ENCODE data around the gene TEX2.
A peak's percentile ranks its signal among the peaks of the same experiment; 100 is the strongest.

Gene TEX2

DNA sequence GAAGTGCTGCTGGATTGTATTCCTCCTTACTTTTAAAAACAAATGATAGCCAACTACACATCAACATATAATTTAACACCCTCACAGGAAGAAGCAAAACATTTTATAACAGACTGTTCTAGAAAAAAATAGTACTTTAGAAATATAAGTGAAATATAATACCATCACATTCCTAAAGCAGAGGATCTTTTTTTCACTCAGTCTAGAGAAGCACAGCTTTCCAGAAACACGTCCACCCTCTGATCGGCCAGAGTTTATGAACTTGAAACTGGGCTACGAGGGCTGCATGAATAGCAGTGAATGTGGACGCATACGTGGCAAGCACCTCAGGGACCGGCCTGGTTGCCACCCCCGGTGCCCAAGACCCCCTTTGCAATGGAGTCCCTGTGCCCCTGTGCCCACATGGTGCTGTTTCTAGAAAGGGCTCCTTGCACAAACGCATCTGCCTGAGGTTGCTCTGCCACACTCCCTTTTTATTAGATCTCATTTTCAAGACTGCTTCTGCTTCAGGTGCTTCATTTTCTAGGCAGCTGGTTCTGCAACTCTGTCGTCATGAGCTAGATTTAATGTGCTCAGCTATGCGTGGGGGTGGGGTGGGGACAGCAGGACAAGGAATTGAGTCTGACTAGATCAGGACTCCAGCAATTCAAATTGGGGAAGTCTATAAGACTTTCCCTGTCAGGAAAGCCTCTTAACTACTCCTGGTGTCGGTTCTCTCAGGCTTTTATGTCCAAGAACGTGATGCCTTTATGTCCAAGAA, 104.0 kb downstream of the TEX2 start:
- no peak for DNase-seq (ENCODE audit: low spot score)

DNA sequence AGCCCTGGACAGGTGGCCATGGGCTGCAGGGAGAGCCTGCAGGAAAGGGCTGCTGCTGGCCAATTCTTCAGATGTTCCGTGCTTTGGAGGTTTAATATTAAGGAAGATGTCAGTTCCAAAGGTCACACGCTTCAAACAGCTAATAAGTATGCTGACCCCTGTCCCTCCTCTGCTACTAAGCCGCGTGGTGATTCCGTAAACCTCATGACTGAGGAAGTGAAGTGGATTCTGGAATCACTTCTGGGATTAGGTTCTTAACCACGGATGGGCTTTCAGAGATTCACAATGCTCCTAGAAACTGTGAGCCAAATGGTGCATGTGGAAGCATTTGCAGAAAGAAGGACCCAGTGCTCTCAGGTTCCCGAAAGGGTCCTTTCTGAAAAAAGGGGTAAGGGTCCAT, 104.7 kb downstream of the TEX2 start:
- DNase-seq (ENCODE audit: low spot score) = no peak

GRCh38 chr17:64157669-64158180, 105.3 kb downstream of the TEX2 start:
- DNase-seq (ENCODE audit: low spot score) = no peak

DNA sequence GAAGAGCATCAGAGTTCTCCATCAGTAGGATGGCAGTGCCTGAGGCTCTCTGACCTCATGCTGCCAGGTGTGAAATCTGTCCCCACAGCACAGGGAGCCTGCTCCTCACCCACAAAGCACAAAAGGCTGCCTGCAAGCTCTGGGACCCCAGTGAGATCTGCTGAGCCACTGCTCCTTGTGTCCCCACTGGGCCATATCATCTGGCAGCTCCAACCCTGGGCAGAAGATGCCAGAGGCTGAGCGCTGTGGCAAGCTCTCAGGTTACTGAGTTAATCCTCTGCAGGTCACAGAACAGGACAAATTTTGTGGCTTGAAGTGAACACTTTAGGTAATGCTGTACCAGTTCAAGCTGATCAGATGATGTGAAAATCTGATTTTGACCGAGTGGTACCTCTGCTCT, 106.4 kb downstream of the TEX2 start:
- DNase-seq (ENCODE audit: low spot score) = no peak

- DNase-seq (ENCODE audit: low spot score) = peak; percentile 70
These were observed 107.1 kb downstream of the TEX2 start for GRCh38 chr17:64155751-64156544.

DNA sequence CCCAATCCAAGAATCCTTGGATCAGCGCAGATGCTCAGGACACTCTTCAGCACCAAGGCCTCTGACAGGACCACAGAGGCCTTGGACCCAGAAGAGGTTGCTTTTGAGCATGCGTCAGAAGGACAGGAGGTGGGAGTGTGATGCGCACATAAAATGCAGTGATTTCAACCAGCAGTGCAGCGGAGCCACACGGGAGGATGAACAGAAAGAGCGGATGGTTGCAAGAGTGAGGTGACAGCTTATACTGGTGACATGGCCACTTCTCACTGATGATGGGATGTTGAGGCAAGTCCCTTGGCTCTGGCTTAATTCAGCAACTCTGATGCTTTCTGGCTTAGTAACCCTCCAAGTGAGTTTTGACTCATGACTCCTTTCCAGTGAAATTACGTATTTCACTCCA, 107.9 kb downstream of the TEX2 start:
- DNase-seq (ENCODE audit: low spot score) = no peak

DNA sequence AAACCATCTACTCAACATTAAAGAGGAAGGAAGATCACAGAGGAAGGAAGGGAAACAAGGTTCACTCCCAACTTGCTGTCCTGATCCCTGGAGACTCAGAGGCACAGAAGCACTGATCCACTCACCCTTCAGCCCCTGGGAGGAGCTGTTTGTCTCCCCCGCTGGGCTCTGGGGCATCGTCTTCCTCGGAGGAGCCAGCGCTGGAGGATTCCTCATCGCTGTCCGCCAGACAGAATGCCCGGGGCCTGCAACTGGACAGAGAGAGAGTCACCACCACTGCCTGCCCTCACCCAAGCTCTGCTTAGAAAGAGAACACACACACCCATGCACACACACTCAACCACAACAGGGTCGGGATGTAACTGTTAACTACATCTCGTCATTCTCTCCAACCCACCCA, 108.3 kb downstream of the TEX2 start:
- no peak for DNase-seq (ENCODE audit: low spot score)

- DNase-seq (ENCODE audit: low spot score) = no peak
These were observed 108.8 kb downstream of the TEX2 start for GRCh38 chr17:64154313-64154695.

DNA sequence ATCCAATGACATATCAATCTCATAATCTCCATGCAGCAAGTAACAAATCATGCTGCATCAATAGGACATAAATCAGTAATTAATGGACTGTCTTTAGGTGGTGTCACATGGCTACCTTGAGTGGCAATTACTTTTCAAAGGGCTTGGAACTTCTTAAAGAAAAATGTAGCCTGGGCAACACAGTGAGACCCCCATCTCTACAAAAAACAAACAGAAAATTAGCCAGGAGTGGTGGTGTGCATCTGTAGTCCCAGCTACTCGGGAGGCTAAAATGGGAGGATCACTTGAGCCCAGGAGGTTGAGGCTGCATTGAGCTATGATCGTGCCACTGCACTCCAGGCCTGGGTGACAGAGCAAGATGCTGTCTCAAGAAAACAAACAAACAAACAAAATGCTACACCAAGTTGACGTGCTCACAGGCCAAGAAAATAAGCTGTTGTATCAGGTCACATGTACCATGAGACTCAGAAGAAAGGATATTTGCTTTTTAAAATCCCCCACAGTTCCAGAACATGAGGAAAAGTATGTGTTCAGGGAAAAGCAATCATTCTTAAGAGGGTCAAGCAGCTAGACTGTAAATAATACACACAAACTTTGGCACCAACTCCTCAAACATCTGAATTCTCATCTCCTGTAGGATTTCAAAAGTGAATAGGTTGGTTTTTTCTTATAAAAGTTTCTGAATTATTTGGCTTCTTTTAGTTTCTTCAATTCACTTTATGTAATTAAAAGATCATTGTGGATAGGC, 109.3 kb downstream of the TEX2 start:
- DNase-seq (ENCODE audit: low spot score) = no peak

DNA sequence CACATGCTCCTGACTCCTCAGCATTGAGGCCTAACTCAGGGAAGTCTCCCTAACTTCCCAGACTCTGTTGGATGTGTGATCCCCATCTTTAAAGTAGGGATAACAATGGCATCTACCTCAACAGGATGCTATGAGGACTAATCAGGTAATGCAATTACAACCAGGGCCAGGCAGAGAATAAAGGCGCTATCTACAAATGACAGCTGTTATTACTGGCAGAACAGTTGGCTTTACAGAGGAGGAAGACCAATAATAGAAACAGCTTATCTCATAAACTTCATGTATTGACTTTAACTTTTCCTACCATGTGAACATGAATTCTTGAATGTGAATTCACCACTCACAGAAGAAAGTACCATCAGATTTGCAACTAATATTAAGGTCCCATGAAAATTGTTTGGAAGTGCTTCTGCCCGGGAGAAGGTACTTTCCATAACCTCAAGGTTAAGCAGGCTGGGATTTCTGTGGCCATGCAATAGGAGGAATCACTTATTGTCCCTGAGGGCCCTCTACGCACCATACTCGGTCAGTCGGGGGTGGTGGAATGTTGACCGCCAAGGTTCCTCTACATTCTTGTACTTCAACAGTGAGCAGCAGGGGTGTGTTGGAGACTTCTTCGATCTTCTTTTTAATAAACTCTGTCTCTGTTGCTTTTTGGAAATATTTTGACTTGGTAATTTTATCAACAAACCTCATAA, 110.5 kb downstream of the TEX2 start:
- DNase-seq (ENCODE audit: low spot score) = no peak

DNA sequence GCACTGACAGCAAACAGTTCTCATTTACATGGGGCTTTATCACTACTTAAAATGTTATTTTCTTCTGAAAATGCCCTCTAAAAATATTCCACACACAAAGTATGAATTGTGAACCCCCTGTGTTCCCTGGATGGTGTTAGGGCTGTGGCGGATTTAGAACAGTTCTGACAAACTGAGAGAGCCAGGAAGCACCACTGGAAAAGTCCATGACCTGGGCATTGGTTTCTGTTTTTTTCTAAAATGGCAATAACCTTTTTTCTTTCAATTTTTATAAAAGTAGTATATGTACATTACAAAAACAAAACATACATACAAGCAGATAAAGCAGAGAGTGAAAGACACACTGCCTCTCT, 112.1 kb downstream of the TEX2 start:
- DNase-seq (ENCODE audit: low spot score) = no peak

DNA sequence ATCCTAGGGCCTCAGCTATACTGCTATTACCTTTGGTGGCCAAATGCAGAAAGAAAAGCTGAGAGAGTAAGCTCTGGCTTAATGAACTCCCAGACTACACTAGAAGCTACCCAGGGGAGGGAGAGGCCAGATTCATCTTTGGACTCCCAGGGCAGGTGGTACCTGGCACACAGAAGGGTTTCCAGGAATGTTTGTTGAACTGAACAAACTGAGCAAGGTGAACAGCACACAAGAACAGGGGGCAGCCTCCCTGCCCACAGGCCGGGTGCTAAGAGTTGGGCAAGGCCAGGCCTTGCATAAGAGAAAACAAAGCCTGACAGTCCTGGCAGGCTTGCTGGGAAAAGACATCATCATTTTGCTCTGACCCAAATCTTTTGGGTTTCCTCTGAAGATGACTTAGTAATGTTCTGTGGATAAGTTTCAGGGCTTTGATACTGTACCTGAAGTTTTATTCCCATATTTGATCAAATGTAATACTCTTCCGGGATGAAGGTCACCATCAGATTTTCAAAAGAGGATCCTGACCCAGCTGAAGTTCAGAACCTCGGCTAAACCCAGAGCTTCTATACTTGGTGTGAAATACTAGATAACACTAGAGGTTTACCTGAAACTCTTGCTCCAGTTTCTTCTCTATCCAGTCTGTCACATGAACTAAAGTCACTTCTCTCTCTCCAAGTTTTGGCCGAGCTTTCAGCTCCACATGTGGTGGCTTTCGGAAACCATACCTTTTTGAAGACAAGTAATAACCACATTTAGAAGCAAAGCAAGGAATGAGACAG, 112.6 kb downstream of the TEX2 start:
- DNase-seq (ENCODE audit: low spot score) = peak; percentile 47

DNA sequence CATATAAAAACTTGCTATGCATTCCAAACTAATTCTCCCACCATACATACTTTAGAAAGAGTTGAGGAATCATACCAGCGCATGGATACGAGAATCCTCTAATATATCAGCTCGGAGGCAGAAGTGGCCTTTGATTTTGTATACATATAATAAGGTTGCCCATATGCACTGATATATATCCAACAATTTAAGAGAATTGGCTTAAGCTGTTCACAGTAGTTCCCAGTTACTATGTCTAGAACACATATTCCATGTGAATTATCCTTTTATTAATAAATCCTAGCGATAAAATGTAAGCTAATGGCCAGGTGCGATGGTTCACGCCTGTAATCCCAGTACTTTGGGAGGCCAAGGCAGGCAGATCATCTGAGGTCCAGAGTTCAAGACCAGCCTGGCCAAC, 113.9 kb downstream of the TEX2 start:
- DNase-seq (ENCODE audit: low spot score) = no peak

DNA sequence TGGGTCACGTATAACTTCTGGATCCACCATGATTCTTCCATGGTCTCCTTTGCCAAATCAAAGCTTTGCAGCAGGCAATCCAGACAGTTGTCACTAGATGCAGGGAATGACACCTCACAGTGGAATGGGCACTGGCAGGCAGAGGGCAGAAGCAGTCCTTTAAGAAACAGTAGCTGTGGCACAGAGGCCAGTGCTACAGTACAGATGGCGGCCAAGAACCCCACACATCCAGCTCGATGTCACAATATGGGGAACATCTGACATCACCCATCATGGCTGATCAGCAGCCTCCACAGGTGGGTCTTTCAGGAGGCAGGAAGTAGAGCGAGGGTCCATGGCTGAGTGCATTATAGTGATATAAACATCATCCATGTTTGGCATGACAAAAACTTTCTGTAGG, 114.4 kb downstream of the TEX2 start:
- no peak for DNase-seq (ENCODE audit: low spot score)

DNA sequence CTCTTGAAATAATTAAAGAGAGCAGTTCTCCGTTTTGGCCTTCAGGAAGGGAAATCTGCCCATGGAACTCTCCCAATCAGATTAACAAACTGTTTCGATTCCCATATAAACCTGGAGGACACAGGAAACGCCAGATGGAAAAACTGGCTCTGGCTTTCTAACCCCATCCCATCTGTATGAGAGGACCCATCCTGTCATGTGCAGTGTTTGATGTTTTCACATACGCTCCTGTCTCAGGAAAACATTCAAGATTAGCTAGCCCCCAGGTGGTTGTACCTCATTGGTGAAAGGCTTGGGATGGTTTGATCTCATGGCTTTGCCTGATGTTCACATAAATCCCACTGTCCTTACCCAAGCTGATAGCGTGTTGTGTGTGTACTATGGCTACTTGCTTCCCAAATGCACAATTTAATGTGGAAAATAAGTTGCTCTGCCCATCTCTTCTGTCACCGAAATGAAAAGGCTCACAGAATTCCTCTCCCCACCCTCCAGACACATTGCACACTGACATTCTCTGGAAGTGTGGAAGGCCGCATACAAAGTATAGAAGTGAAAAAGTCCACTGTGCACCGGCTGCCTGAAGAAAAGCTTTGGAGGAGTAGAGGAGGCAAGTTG, 114.9 kb downstream of the TEX2 start:
- DNase-seq (ENCODE audit: low spot score) = no peak

DNA sequence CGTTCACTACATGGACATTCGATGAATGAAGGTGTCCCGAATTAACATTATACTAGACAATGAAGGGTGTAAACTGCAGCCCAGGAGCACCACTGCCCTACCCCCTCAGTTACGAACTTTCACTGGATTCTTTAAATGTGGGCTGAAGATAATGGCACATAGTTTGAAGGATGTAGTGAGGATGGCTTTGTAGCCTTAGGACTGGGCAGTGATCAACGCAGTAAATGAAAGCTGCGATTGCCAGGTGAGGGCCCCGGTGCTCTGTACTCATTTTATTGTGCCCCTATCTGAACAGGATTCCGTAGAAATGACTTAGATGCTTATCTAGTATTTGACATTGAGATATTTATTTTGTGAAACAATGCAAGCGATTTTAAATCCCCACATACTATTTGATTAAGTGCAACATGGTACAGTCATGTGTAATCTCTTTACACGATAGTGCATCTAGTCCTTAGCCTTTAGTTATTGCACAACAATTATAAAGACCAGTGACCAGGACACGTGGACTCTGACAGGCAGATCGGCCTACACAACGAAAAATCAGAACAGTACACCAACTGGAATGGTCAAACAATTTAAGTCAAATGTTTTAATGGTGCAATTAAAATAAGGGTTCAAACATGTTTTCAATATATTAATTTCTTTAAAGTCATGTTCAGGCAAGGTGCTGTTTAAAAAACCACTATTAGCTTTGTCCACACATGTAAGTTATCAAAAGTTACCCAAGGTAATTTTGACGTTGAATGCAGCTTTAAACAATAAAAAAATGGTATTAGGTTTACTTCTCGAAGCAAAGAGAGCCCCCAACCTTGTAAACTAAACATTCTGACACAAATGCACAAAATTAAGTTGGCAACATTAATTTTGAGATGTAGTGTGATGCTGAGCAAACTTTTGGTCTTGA, 115.7 kb downstream of the TEX2 start:
- DNase-seq (ENCODE audit: low spot score) = peak; percentile 28

GRCh38 chr17:64146418-64147109, 116.5 kb downstream of the TEX2 start:
- peak; percentile 34 for DNase-seq (ENCODE audit: low spot score)

DNA sequence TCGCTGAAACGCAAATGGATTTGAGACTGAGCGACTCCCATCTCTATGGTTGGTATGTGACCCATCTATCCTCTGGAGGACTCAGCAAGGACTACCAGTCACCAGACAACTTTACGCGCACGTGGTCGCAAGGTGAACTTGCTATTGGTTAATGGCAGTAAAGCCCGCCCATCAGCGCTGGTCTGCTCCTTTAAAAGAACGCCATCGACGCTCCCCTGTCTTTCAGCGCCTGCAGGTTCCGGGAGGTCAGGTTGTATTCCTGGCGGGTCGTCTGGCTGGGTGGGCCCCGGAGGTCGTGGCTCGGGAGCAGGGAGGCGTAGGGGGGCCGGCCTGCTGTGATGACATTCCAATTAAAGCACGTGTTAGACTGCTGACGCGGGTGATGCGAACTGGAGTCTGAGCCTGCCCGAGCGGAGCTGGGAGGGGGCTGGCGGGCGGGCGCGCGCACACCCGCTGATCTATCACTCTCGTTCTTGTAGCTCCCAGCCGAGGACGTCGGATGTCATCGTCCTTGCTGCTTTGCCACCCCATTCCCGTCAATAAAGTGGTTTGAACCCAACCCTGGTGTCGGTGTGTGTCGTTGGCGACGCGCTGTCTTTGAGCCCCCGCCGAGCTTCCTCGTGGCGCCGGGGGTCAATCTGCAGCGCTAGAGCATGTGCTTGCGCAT, 117.2 kb downstream of the TEX2 start:
- peak; percentile 89 for DNase-seq (ENCODE audit: low spot score)

DNA sequence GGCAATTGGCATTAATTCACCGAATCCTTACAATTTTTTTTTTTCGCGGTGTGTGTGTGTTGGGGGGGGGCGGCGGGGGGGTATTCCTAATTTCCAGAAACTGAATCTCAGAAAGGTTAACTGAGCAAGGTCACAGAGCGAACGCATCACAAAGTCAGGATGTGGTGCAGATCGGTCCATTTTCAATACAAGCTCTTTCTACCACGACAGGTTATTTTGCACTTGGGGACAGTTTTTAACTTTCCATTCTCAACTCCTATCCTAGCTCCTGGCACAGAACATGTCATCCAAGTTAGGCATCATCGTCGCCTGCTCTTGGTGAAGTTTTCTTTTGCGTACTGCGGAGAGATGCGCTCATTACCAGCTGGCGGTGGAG, 117.7 kb downstream of the TEX2 start:
- no peak for DNase-seq (ENCODE audit: low spot score)
